GM18951 (cell line): Measurements from ENCODE around the gene SLC17A3.

Experiments used
- POLR2A ChIP-seq: IDR thresholded peaks from 4 replicates; pipeline ENCODE4 v1.6.1; 2011; ENCODE audit warnings: mild to moderate bottlenecking; ENCODE audit not compliant: insufficient read length, insufficient read depth; ENCODE audit errors: extremely low read depth
- in situ Hi-C: fragments of 300-500 bp; cut with MboI; formaldehyde crosslinking; loops from one replicate; pipeline ENCODE4 v1.12.0; 2022; ENCODE audit warnings: low sequenced_read_pairs, mixed read lengths, inconsistent platforms; ENCODE audit not compliant: unreplicated experiment

The SLC17A3 gene

GRCh38 chr6:25899580-25900408, 25.8 kb upstream of the SLC17A3 start:
- no peak for TF ChIP-seq POLR2A
- in situ Hi-C loops, result no loop called here

GRCh38 chr6:25899123-25899522, 25.1 kb upstream of the SLC17A3 start:
- no peak for TF ChIP-seq POLR2A
- in situ Hi-C loops, result no loop called here

- TF ChIP-seq POLR2A, result no peak
- in situ Hi-C loops, result no loop called here
These were observed 24.4 kb upstream of the SLC17A3 start for GRCh38 chr6:25898289-25898977.

GRCh38 chr6:25896252-25896651, 22.2 kb upstream of the SLC17A3 start:
- in situ Hi-C loops, result no loop called here
- no peak for TF ChIP-seq POLR2A

- in situ Hi-C loops, result no loop called here
- TF ChIP-seq POLR2A, result no peak
These were observed 21.7 kb upstream of the SLC17A3 start for GRCh38 chr6:25895771-25896170.

- in situ Hi-C loops, result no loop called here
These were observed 19.7 kb upstream of the SLC17A3 start for GRCh38 chr6:25893778-25894177.

GRCh38 chr6:25892877-25893276, 18.8 kb upstream of the SLC17A3 start:
- no peak for TF ChIP-seq POLR2A
- in situ Hi-C loops, result no loop called here

More at GRCh38 chr6:25893778-25894177, 19.7 kb upstream of the SLC17A3 start:
- no peak for TF ChIP-seq POLR2A

- no peak for TF ChIP-seq POLR2A
- in situ Hi-C loops, result no loop called here
These were observed 16.1 kb upstream of the SLC17A3 start for GRCh38 chr6:25889877-25890853.

- in situ Hi-C loops, result no loop called here
- TF ChIP-seq POLR2A, result no peak
These were observed 14.6 kb upstream of the SLC17A3 start for GRCh38 chr6:25888626-25889025.

GRCh38 chr6:25886066-25886465, 12.0 kb upstream of the SLC17A3 start:
- TF ChIP-seq POLR2A, result no peak
- in situ Hi-C loops, result no loop called here

- no peak for TF ChIP-seq POLR2A
- in situ Hi-C loops, result no loop called here
These were observed 9.9 kb upstream of the SLC17A3 start for GRCh38 chr6:25883991-25884390.

GRCh38 chr6:25883536-25883935, 9.5 kb upstream of the SLC17A3 start:
- in situ Hi-C loops, result no loop called here

GRCh38 chr6:25882051-25882496, 8.0 kb upstream of the SLC17A3 start:
- in situ Hi-C loops, result no loop called here
- no peak for TF ChIP-seq POLR2A

More at GRCh38 chr6:25883536-25883935, 9.5 kb upstream of the SLC17A3 start:
- TF ChIP-seq POLR2A, result no peak
